ENCODE data around the gene HMG20A. TPM values are rescaled to one million over a fixed set of nuclear protein-coding genes. Genes with fewer than 3 reads are reported as not detected.

The HMG20A gene
- total RNA-seq, 2 donors from 2014 or later: 49.8 to 58.2 TPM

GRCh38 chr15:77487888-77488287 is 67.2 kb downstream of the HMG20A start:
- TF ChIP-seq, protein P1, sequence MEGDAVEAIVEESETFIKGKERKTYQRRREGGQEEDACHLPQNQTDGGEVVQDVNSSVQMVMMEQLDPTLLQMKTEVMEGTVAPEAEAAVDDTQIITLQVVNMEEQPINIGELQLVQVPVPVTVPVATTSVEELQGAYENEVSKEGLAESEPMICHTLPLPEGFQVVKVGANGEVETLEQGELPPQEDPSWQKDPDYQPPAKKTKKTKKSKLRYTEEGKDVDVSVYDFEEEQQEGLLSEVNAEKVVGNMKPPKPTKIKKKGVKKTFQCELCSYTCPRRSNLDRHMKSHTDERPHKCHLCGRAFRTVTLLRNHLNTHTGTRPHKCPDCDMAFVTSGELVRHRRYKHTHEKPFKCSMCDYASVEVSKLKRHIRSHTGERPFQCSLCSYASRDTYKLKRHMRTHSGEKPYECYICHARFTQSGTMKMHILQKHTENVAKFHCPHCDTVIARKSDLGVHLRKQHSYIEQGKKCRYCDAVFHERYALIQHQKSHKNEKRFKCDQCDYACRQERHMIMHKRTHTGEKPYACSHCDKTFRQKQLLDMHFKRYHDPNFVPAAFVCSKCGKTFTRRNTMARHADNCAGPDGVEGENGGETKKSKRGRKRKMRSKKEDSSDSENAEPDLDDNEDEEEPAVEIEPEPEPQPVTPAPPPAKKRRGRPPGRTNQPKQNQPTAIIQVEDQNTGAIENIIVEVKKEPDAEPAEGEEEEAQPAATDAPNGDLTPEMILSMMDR (conservative IDR thresholded peaks at IDR 0.05): no peak
- H3K9me3 ChIP-seq (ENCODE audit: control insufficient read depth, low read length): no peaks in the 10 kb centered on the region
- no peak overlapping the region for H3K9ac ChIP-seq (ENCODE audit: extremely low read depth, low read length, poor library complexity, severe bottlenecking)
- no peak overlapping the region for H3K4me3 ChIP-seq (ENCODE audit: low read length)
- Mint-ChIP-seq H3K9me3 (no peaks in the 10 kb centered on the region), H3K27me3 (ENCODE audit: insufficient read depth) (no peaks in the 10 kb centered on the region), H3K27ac (no peak overlapping the region), H3K36me3 (ENCODE audit: low read depth) (peaks cover 41% of the 10 kb centered on the region), H3K4me1 (peaks cover 15% of the 10 kb centered on the region), H3K4me3 (no peak overlapping the region)
- H3K27me3 ChIP-seq (ENCODE audit: control insufficient read depth, insufficient read depth, low read length, poor library complexity, severe bottlenecking): no peaks in the 10 kb centered on the region
- DNase-seq: no peak
- H3K4me1 ChIP-seq (ENCODE audit: control insufficient read depth, insufficient read depth, low read length): no peaks in the 10 kb centered on the region
- no peak overlapping the region for H3K27ac ChIP-seq (ENCODE audit: low read depth, low read length)
- peaks cover 15% of the 10 kb centered on the region for H3K36me3 ChIP-seq (ENCODE audit: control insufficient read depth, insufficient read depth, low read length)

DNA sequence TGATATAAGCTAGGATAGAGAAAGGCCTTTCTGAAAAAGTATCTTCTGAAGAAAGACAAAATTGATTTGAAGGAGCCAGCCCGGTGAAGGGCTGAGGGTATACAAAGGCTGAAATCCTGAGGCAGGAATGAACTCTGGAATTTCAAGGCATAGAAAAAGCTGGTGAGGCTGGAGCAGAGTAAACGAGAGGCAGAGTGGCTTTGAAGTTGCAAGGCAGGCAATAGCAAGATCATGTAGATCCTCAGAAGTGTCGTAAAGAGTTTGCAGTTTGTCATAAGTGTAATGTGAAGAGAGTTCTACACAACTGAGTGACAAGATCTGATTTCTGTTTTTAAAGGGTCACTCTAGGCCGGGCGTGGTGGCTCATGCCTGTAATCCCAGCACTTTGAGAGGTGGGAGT is 69.0 kb downstream of the HMG20A start:
- H3K9me3 ChIP-seq (ENCODE audit: control insufficient read depth, low read length): no peaks in the 10 kb centered on the region
- no peak overlapping the region for H3K4me3 ChIP-seq (ENCODE audit: low read length)
- H3K27ac Mint-ChIP-seq: no peak overlapping the region
- H3K4me1 ChIP-seq (ENCODE audit: control insufficient read depth, insufficient read depth, low read length): no peaks in the 10 kb centered on the region
- no peak for DNase-seq
- H3K4me3 Mint-ChIP-seq: no peak overlapping the region
- no peak overlapping the region for H3K27ac ChIP-seq (ENCODE audit: low read depth, low read length)
- H3K27me3 ChIP-seq (ENCODE audit: control insufficient read depth, insufficient read depth, low read length, poor library complexity, severe bottlenecking): no peaks in the 10 kb centered on the region
- peaks cover 28% of the 10 kb centered on the region for H3K36me3 Mint-ChIP-seq (ENCODE audit: low read depth)
- peaks cover 21% of the 10 kb centered on the region for H3K4me1 Mint-ChIP-seq
- no peaks in the 10 kb centered on the region for H3K27me3 Mint-ChIP-seq (ENCODE audit: insufficient read depth)
- peaks cover 10% of the 10 kb centered on the region for H3K36me3 ChIP-seq (ENCODE audit: control insufficient read depth, insufficient read depth, low read length)
- H3K9ac ChIP-seq (ENCODE audit: extremely low read depth, low read length, poor library complexity, severe bottlenecking): no peak overlapping the region
- WGBS, 2 experiments (ENCODE audit: insufficient coverage in 1 of 2, insufficient read length in 1 of 2): 68 to 94% methylated on average over 3 to 5 of the region's 5 CpGs
- TF ChIP-seq, protein P1 (conservative IDR thresholded peaks at IDR 0.05): no peak
- H3K9me3 Mint-ChIP-seq: no peaks in the 10 kb centered on the region

- H3K27ac Mint-ChIP-seq: peak overlapping the region; percentile 9
- H3K4me1 Mint-ChIP-seq: peaks cover 47% of the 10 kb centered on the region
- no peaks in the 10 kb centered on the region for H3K9me3 Mint-ChIP-seq
- no peaks in the 10 kb centered on the region for H3K27me3 ChIP-seq (ENCODE audit: control insufficient read depth, insufficient read depth, low read length, poor library complexity, severe bottlenecking)
- DNase-seq: no peak
- H3K4me3 Mint-ChIP-seq: no peak overlapping the region
- no peaks in the 10 kb centered on the region for H3K9me3 ChIP-seq (ENCODE audit: control insufficient read depth, low read length)
- H3K9ac ChIP-seq (ENCODE audit: extremely low read depth, low read length, poor library complexity, severe bottlenecking): no peak overlapping the region
- no peak overlapping the region for H3K4me3 ChIP-seq (ENCODE audit: low read length)
- H3K27me3 Mint-ChIP-seq (ENCODE audit: insufficient read depth): no peaks in the 10 kb centered on the region
- H3K4me1 ChIP-seq (ENCODE audit: control insufficient read depth, insufficient read depth, low read length): peaks cover 10% of the 10 kb centered on the region
- peaks cover 11% of the 10 kb centered on the region for H3K36me3 Mint-ChIP-seq (ENCODE audit: low read depth)
- WGBS, 2 experiments (ENCODE audit: insufficient coverage in 1 of 2, insufficient read length in 1 of 2): 92 to 94% methylated on average over 3 of the region's 3 CpGs
- H3K36me3 ChIP-seq (ENCODE audit: control insufficient read depth, insufficient read depth, low read length): peaks cover 4% of the 10 kb centered on the region
- no peak overlapping the region for H3K27ac ChIP-seq (ENCODE audit: low read depth, low read length)
- TF ChIP-seq, protein P1 (conservative IDR thresholded peaks at IDR 0.05): no peak
Measured at GRCh38 chr15:77493324-77493907, 72.7 kb downstream of the HMG20A start.
